22Rv1 (cell line): Measurements from ENCODE around the gene ARHGAP6.

Source experiments
- ZFX ChIP-seq: fragments of 450-650 bp; IDR thresholded peaks from 2 replicates; pipeline ENCODE4 v1.6.1; 2017; ENCODE audit warnings: antibody characterized with exemption, borderline replicate concordance
- TF ChIP-seq, protein P1 (sequence below): fragments of 450-650 bp; IDR thresholded peaks from 2 replicates; pipeline ENCODE4 v1.5.1; 2017; ENCODE audit warnings: mild to moderate bottlenecking

DNA sequence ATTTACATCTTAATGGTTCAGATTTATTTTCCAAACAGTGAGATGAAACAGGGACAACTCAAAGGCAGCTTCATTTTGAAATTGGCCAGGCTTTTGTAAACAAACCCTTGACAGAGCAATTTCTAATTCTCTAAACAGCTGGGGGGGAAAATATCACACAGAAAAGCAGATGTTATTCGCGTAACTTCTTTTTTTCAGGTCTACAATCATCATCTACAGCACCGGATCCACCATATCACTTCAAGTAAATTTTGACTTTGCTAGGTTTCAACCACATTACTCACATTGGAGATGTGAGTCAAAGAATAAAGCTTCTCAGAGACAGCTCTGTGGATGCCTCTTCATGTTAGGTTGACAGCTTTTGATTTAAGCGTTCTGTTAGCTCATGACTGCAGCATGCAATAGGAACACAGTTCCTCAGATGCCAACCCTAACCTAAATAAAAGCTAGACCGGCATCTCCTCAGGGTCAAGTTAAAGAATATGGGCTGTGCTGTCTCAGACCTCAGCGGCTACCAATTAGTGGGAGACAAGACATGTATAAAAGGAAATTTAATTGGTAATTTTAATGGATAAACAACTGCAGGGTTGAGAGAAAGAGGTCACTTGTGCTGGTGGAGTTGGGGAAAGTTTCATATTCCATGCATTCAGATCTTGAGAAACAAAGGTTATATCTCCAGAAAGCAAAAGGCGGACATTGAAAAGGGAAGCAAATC, 345.8 kb downstream of the ARHGAP6 start:
- TF ChIP-seq, protein P1, sequence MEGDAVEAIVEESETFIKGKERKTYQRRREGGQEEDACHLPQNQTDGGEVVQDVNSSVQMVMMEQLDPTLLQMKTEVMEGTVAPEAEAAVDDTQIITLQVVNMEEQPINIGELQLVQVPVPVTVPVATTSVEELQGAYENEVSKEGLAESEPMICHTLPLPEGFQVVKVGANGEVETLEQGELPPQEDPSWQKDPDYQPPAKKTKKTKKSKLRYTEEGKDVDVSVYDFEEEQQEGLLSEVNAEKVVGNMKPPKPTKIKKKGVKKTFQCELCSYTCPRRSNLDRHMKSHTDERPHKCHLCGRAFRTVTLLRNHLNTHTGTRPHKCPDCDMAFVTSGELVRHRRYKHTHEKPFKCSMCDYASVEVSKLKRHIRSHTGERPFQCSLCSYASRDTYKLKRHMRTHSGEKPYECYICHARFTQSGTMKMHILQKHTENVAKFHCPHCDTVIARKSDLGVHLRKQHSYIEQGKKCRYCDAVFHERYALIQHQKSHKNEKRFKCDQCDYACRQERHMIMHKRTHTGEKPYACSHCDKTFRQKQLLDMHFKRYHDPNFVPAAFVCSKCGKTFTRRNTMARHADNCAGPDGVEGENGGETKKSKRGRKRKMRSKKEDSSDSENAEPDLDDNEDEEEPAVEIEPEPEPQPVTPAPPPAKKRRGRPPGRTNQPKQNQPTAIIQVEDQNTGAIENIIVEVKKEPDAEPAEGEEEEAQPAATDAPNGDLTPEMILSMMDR = no peak
- no peak for TF ChIP-seq ZFX
